Thyroid gland (tissue), 4 donors: Measurements from ENCODE around the gene PGAP3. TPM values are rescaled to one million over a fixed set of nuclear protein-coding genes. Genes with fewer than 3 reads are reported as not detected.

Experiments used
- DNase-seq, 2 donors: peaks; one replicate each; pipeline ENCODE4 v3.0.0-alpha.2; 2019
- H3K27ac ChIP-seq, 3 donors: fragments of 200-600 bp; sonication (generic); 1 replicate in 2 of 3; 2 replicates in 1 of 3; pipeline ENCODE4 v1.5.1; 2016 to 2019; ENCODE audit warnings: mild to moderate bottlenecking in 1 of 3, moderate library complexity in 1 of 3
- H3K27me3 ChIP-seq: fragments of 200-600 bp; sonication (generic); one replicate; pipeline ENCODE4 v1.5.1; 2019
- H3K36me3 ChIP-seq, 2 donors: fragments of 200-600 bp; sonication (generic); one replicate each; pipeline ENCODE4 v1.5.1; 2016 to 2019
- H3K4me1 ChIP-seq, 2 donors: fragments of 200-600 bp; sonication (generic); one replicate each; pipeline ENCODE4 v1.5.1; 2017 to 2019
- H3K4me3 ChIP-seq, 3 donors: fragments of 200-600 bp; sonication (generic); replicated peaks in 1 of 3; 1 replicate in 2 of 3; 2 replicates in 1 of 3; pipeline ENCODE4 v1.5.1; 2016; ENCODE audit warnings: mild to moderate bottlenecking in 1 of 3
- H3K9me3 ChIP-seq: fragments of 200-600 bp; sonication (generic); one replicate; pipeline ENCODE4 v1.5.1; 2017
- POLR2A ChIP-seq, 2 donors: fragments of 450-650 bp; IDR thresholded peaks; one replicate each; pipeline ENCODE4 v1.6.1; 2017; ENCODE audit warnings: antibody characterized with exemption in 2 of 2, mild to moderate bottlenecking in 2 of 2, moderate library complexity in 1 of 2
- WGBS, 2 donors: methylation state at CpG; one replicate each; pipeline ENCODE4 v1.1.5; 2017; 5-methylcytosine and 5-hydroxymethylcytosine counted together
- intact Hi-C: fragments of 100-400 bp; cut with DNase I; formaldehyde crosslinking; loops from one replicate; pipeline ENCODE4 v1.15.1; 2023
- total RNA-seq, 4 donors: library from RNA; depleted of rRNA; stranded (reverse); fragments of >200 nt; gene quantifications; one replicate each; pipeline ENCODE4 v1.2.3, GENCODE V29; 2016
- TF ChIP-seq, protein P1 (sequence below), 6 experiments: fragments of 200-600 bp in 3 of 6; fragments of 450-650 bp in 3 of 6; sonication (generic) in 3 of 6; IDR thresholded peaks; one replicate each; pipeline ENCODE4 v1.5.1; 2016 to 2019; ENCODE audit warnings: antibody characterized with exemption in 6 of 6, mild to moderate bottlenecking in 2 of 6, inconsistent platforms in 1 of 6, moderate library complexity in 1 of 6

The PGAP3 gene
- total RNA-seq, 4 donors from 2014 or later, result 55.6 to 88.1 (median 72.7) TPM

DNA sequence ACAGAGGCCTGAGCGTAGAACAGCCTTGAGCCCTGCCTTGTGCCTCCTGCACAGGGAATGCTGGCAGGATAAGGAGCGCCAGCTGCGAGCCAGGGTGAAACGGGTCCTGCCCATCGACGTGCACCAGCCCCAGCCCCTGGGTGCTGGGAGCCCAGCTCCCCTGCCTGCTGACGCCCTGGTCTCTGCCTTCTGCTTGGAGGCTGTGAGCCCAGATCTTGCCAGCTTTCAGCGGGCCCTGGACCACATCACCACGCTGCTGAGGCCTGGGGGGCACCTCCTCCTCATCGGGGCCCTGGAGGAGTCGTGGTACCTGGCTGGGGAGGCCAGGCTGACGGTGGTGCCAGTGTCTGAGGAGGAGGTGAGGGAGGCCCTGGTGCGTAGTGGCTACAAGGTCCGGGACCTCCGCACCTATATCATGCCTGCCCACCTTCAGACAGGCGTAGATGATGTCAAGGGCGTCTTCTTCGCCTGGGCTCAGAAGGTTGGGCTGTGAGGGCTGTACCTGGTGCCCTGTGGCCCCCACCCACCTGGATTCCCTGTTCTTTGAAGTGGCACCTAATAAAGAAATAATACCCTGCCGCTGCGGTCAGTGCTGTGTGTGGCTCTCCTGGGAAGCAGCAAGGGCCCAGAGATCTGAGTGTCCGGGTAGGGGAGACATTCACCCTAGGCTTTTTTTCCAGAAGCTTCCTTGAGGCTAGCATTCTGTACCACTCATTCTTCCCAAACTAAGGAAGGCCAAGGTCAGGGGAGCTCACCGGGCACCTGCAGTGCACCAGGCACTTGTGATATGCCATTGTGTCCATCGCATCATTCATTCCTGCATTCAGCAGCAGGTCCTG lies 17.7 kb downstream of the PGAP3 start:
- Histone ChIP-seq H3K4me3 (no peak overlapping the region), H3K36me3 (no peaks in the 10 kb centered on the region), H3K4me1 (peaks cover 27 to 64% of the 10 kb centered on the region in 2 donors), H3K27ac (no peak overlapping the region), H3K27me3 (no peaks in the 10 kb centered on the region), H3K9me3 (no peaks in the 10 kb centered on the region)
- TF ChIP-seq, protein P1, sequence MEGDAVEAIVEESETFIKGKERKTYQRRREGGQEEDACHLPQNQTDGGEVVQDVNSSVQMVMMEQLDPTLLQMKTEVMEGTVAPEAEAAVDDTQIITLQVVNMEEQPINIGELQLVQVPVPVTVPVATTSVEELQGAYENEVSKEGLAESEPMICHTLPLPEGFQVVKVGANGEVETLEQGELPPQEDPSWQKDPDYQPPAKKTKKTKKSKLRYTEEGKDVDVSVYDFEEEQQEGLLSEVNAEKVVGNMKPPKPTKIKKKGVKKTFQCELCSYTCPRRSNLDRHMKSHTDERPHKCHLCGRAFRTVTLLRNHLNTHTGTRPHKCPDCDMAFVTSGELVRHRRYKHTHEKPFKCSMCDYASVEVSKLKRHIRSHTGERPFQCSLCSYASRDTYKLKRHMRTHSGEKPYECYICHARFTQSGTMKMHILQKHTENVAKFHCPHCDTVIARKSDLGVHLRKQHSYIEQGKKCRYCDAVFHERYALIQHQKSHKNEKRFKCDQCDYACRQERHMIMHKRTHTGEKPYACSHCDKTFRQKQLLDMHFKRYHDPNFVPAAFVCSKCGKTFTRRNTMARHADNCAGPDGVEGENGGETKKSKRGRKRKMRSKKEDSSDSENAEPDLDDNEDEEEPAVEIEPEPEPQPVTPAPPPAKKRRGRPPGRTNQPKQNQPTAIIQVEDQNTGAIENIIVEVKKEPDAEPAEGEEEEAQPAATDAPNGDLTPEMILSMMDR (IDR thresholded peaks at IDR 0.05), result no peak
- no peak for TF ChIP-seq POLR2A (IDR thresholded peaks at IDR 0.05)
- no peak for DNase-seq
- 89 to 94% methylated on average over 20 to 23 of the region's 23 CpGs for WGBS, 2 donors
- intact Hi-C loops, result no loop called here

DNA sequence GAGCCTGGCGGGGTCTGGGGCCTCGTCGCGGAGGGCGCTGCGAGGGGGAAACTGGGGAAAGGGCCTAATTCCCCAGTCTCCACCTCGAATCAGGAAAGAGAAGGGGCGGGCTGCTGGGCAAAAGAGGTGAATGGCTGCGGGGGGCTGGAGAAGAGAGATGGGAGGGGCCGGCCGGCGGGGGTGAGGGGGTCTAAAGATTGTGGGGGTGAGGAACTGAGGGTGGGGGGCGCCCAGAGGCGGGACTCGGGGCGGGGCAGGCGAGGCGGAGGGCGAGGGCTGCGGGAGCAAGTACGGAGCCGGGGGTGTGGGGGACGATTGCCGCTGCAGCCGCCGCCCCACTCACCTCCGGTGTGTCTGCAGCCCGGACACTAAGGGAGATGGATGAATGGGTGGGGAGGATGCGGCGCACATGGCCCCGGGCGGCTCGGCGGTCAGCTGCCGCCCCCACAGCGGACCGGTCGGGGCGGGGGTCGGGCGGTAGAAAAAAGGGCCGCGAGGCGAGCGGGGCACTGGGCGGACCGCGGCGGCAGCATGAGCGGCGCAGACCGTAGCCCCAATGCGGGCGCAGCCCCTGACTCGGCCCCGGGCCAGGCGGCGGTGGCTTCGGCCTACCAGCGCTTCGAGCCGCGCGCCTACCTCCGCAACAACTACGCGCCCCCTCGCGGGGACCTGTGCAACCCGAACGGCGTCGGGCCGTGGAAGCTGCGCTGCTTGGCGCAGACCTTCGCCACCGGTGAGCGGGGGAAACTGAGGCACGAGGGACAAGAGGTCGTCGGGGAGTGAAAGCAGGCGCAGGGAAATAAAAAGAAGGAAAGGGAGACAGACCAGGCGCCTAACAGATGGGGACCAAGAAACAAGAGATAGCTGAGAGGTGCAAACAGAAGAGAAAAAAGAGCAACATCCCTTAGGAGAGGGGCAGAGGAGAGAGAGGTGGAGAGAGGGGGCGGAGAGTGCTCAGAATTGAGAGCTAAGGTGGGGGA lies 19.6 kb downstream of the PGAP3 start, which contains the start of gene PNMT:
Gene PNMT (plus strand): TSS at position 509 of the 980 bp plus-strand sequence. CDS start 23 bp downstream, at position 532.
- H3K4me1 ChIP-seq, result peaks cover 24 to 72% of the 10 kb centered on the region in 2 donors

GRCh38 chr17:39667262-39667944 lies 20.5 kb downstream of the PGAP3 start:
- intact Hi-C loops, result no loop called here
- peak overlapping the region in 1 of 3 donors; percentile 21 for H3K4me3 ChIP-seq

More for the DNA sequence above, 19.6 kb downstream of the PGAP3 start, which contains the start of gene PNMT:
- Histone ChIP-seq H3K9me3 (no peaks in the 10 kb centered on the region), H3K27ac (peak within 1 kb of the TSS in 2 of 3 donors; percentile 8 to 10), H3K27me3 (no peaks in the 10 kb centered on the region), H3K4me3 (peak within 1 kb of the TSS in 1 of 3 donors; percentile 21), H3K36me3 (no peaks in the 10 kb centered on the region)
- peak; percentile 75 to 77 for DNase-seq
- no peak for TF ChIP-seq POLR2A (IDR thresholded peaks at IDR 0.05)
- TF ChIP-seq, protein P1 (IDR thresholded peaks at IDR 0.05), result peak; percentile 28 to 66 (median 55)
- whole genome bisulfite sequencing, 2 donors, result 3 to 5% methylated on average over 50 to 68 of the region's 85 CpGs
- intact Hi-C loops, result no loop called here

DNA sequence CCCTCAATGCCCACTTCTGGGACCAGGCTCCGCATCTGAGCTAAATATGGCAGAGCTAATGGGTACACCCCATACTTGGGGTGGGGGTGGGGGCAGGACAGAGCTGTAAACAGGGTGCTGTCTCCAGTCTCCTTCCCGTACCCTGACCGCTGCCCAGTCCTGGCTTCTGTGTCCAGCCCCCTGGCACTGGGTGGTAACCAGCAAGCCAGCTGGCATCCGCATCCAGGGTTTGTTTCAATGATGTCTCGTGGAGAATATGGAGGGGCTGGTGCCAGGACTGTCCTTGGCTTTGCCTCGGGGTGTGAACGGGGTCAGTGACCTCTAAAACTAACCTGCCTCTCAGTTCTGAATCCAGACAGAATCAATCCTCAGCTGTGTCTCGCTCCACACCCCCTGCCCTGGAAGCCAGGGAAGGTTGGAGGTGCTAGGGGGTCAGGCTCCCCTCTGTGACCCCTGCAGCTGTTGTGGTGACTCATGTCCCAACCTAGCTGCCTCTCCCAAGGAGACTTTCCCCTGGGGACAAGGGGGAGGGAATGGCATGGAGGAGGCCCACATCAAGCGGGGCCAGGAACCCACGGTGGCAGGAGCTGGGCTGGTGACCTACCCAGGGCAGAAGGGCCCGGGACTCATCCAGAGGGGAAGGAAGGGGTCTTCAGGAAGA lies 21.1 kb downstream of the PGAP3 start:
- no peak for TF ChIP-seq POLR2A (IDR thresholded peaks at IDR 0.05)
- TF ChIP-seq, protein P1 (IDR thresholded peaks at IDR 0.05), result no peak
- H3K27ac ChIP-seq, result peak overlapping the region in 1 of 3 donors; percentile 10
- DNase-seq, result no peak
- intact Hi-C loops, result no loop called here
- no peaks in the 10 kb centered on the region for H3K36me3 ChIP-seq
- H3K4me3 ChIP-seq, result no peak overlapping the region
- peaks cover 33 to 77% of the 10 kb centered on the region in 2 donors for H3K4me1 ChIP-seq
- H3K9me3 ChIP-seq, result no peaks in the 10 kb centered on the region
- no peaks in the 10 kb centered on the region for H3K27me3 ChIP-seq
- 59 to 78% methylated on average over 5 to 10 of the region's 11 CpGs for WGBS, 2 donors

More at GRCh38 chr17:39667262-39667944, 20.5 kb downstream of the PGAP3 start:
- H3K27me3 ChIP-seq, result no peaks in the 10 kb centered on the region
- H3K9me3 ChIP-seq, result no peaks in the 10 kb centered on the region
- no peaks in the 10 kb centered on the region for H3K36me3 ChIP-seq
- TF ChIP-seq, protein P1 (IDR thresholded peaks at IDR 0.05), result no peak
- no peak for TF ChIP-seq POLR2A (IDR thresholded peaks at IDR 0.05)
- H3K4me1 ChIP-seq, result peaks cover 33 to 77% of the 10 kb centered on the region in 2 donors
- peak in 1 of 2 donors; percentile 48 for DNase-seq
- WGBS, 2 donors, result 8 to 29% methylated on average over 2 to 5 of the region's 49 CpGs
- H3K27ac ChIP-seq, result peak overlapping the region in 1 of 3 donors; percentile 10
